Osteoblast (primary cell): Measurements from ENCODE around the gene DDX24. TPM values are rescaled to one million over a fixed set of nuclear protein-coding genes. Genes with fewer than 3 reads are reported as not detected.

Experiments used
- DNase-seq: peaks from one replicate; pipeline ENCODE4 v3.0.0; 2011; ENCODE audit warnings: low spot score, mixed read lengths; ENCODE audit not compliant: insufficient read length; ENCODE audit errors: missing footprints
- H2AFZ ChIP-seq: 2 replicates; pipeline ENCODE4 v1.6.0; 2011; ENCODE audit warnings: mild to moderate bottlenecking, low read length
- H3K27ac ChIP-seq: 2 replicates; pipeline ENCODE4 v1.5.1; 2011; ENCODE audit warnings: mild to moderate bottlenecking, low read depth, low read length, moderate library complexity
- H3K27me3 ChIP-seq: 2 replicates; pipeline ENCODE4 v1.6.0; 2012; ENCODE audit warnings: mild to moderate bottlenecking, control low read depth, inconsistent platforms, low read length, moderate library complexity; ENCODE audit not compliant: insufficient read depth
- H3K36me3 ChIP-seq: 2 replicates; pipeline ENCODE4 v1.5.1; 2011; ENCODE audit warnings: mild to moderate bottlenecking, low read length, control low read depth, moderate library complexity; ENCODE audit not compliant: insufficient read depth
- H3K4me1 ChIP-seq: 2 replicates; pipeline ENCODE4 v1.5.1; 2011; ENCODE audit warnings: mild to moderate bottlenecking, low read length, control low read depth, moderate library complexity; ENCODE audit not compliant: insufficient read depth
- H3K4me2 ChIP-seq: 2 replicates; pipeline ENCODE4 v1.6.0; 2011; ENCODE audit warnings: mild to moderate bottlenecking, low read length; ENCODE audit not compliant: insufficient read depth
- H3K4me3 ChIP-seq: fragments of 200-600 bp; sonication (generic); 3 replicates; pipeline ENCODE4 v1.5.1; 2012; ENCODE audit warnings: mild to moderate bottlenecking, low read length, inconsistent platforms; ENCODE audit not compliant: insufficient read depth
- H3K79me2 ChIP-seq: 2 replicates; pipeline ENCODE4 v1.6.0; 2012; ENCODE audit warnings: mild to moderate bottlenecking, low read length, control low read depth, inconsistent platforms; ENCODE audit not compliant: insufficient read depth
- H3K9me3 ChIP-seq: 2 replicates; pipeline ENCODE4 v1.5.1; 2011; ENCODE audit warnings: low read depth, low read length, control low read depth
- H4K20me1 ChIP-seq: 2 replicates; pipeline ENCODE4 v1.6.0; 2012; ENCODE audit warnings: mild to moderate bottlenecking, low read length, control low read depth; ENCODE audit not compliant: insufficient read depth
- total RNA-seq: library from RNA; depleted of rRNA; stranded (reverse); fragments of >200 nt; gene quantifications from 2 replicates; pipeline ENCODE4 v1.2.3, GENCODE V29; 2012
- TF ChIP-seq, protein P1 (sequence below): IDR thresholded peaks from 2 replicates; pipeline ENCODE4 v1.5.1; 2011; ENCODE audit warnings: mild to moderate bottlenecking, low read depth, low read length, moderate library complexity; ENCODE audit errors: extremely low read depth

DDX24 gene
- total RNA-seq, 1 donor: 134 TPM

- no peaks in the 10 kb centered on the region for H3K36me3 ChIP-seq
- no peak overlapping the region for H2AFZ ChIP-seq
- H3K79me2 ChIP-seq: no peaks in the 10 kb centered on the region
- H4K20me1 ChIP-seq: no peaks in the 10 kb centered on the region
- no peak overlapping the region for H3K4me3 ChIP-seq
- H3K9me3 ChIP-seq: no peaks in the 10 kb centered on the region
- no peaks in the 10 kb centered on the region for H3K27me3 ChIP-seq
- no peak overlapping the region for H3K27ac ChIP-seq
- no peak for DNase-seq
- no peak overlapping the region for H3K4me2 ChIP-seq
- TF ChIP-seq, protein P1, sequence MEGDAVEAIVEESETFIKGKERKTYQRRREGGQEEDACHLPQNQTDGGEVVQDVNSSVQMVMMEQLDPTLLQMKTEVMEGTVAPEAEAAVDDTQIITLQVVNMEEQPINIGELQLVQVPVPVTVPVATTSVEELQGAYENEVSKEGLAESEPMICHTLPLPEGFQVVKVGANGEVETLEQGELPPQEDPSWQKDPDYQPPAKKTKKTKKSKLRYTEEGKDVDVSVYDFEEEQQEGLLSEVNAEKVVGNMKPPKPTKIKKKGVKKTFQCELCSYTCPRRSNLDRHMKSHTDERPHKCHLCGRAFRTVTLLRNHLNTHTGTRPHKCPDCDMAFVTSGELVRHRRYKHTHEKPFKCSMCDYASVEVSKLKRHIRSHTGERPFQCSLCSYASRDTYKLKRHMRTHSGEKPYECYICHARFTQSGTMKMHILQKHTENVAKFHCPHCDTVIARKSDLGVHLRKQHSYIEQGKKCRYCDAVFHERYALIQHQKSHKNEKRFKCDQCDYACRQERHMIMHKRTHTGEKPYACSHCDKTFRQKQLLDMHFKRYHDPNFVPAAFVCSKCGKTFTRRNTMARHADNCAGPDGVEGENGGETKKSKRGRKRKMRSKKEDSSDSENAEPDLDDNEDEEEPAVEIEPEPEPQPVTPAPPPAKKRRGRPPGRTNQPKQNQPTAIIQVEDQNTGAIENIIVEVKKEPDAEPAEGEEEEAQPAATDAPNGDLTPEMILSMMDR: no peak
- peaks cover 16% of the 10 kb centered on the region for H3K4me1 ChIP-seq
Observed at GRCh38 chr14:94104731-94105130, 23.7 kb upstream of the DDX24 start.

DNA sequence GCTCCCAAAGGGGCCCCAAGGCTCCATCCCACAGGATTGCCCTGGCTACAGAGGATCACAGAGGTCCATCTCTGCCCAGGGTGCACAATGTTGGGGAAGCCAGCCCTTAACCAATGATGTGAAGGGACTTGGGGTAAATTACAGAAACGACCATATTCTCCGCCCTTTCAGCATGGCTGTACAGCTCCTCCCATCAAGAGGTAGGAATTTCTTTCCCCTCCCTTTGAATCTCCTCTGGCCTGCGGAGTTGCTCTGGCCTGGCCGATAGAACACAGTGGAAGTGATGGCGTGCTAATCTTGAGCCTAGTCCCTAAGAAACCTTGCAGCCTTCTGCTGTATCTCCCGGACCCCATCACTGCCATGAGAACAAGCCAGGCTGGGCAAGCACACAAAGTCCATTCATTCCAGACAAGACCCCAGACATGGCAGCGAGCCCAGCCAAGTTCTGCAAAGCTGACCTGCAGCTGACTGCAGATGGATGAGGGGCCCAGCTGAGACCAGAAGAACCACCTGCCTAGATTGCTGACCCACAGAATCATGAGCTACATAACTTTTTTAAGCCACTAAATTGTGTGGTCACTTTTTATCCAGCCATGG, 22.6 kb upstream of the DDX24 start:
- no peak overlapping the region for H3K27ac ChIP-seq
- H3K9me3 ChIP-seq: no peaks in the 10 kb centered on the region
- no peak overlapping the region for H3K4me2 ChIP-seq
- no peaks in the 10 kb centered on the region for H4K20me1 ChIP-seq
- H3K4me3 ChIP-seq: no peak overlapping the region
- no peak for DNase-seq
- H3K27me3 ChIP-seq: no peaks in the 10 kb centered on the region
- peaks cover 16% of the 10 kb centered on the region for H3K4me1 ChIP-seq
- no peaks in the 10 kb centered on the region for H3K36me3 ChIP-seq
- TF ChIP-seq, protein P1: no peak
- H2AFZ ChIP-seq: no peak overlapping the region
- no peaks in the 10 kb centered on the region for H3K79me2 ChIP-seq

- no peak overlapping the region for H3K4me3 ChIP-seq
- H3K36me3 ChIP-seq: no peaks in the 10 kb centered on the region
Observed at GRCh38 chr14:94102768-94103482, 21.9 kb upstream of the DDX24 start.

GRCh38 chr14:94101748-94102147, 20.7 kb upstream of the DDX24 start:
- H3K79me2 ChIP-seq: no peaks in the 10 kb centered on the region
- DNase-seq: no peak

More at GRCh38 chr14:94102768-94103482, 21.9 kb upstream of the DDX24 start:
- TF ChIP-seq, protein P1: no peak
- peaks cover 16% of the 10 kb centered on the region for H3K4me1 ChIP-seq
- no peak overlapping the region for H2AFZ ChIP-seq
- H3K9me3 ChIP-seq: no peaks in the 10 kb centered on the region
- no peak overlapping the region for H3K4me2 ChIP-seq
- no peaks in the 10 kb centered on the region for H3K27me3 ChIP-seq
- H3K79me2 ChIP-seq: no peaks in the 10 kb centered on the region
- no peak for DNase-seq
- no peak overlapping the region for H3K27ac ChIP-seq
- H4K20me1 ChIP-seq: no peaks in the 10 kb centered on the region

More at GRCh38 chr14:94101748-94102147, 20.7 kb upstream of the DDX24 start:
- no peaks in the 10 kb centered on the region for H4K20me1 ChIP-seq
- H2AFZ ChIP-seq: no peak overlapping the region
- no peak overlapping the region for H3K4me3 ChIP-seq
- TF ChIP-seq, protein P1: no peak
- peak overlapping the region; percentile 20 for H3K27ac ChIP-seq
- H3K36me3 ChIP-seq: no peaks in the 10 kb centered on the region
- H3K9me3 ChIP-seq: no peaks in the 10 kb centered on the region
- H3K4me2 ChIP-seq: no peak overlapping the region
- no peaks in the 10 kb centered on the region for H3K27me3 ChIP-seq
- H3K4me1 ChIP-seq: peaks cover 16% of the 10 kb centered on the region
